Fibroblast of skin of left quadriceps (primary cell): ENCODE data around the gene RAMACL.
A peak's percentile ranks its signal among the peaks of the same experiment; 100 is the strongest.

Experiments used
- DNase-seq, 2 experiments: peaks; one replicate each; pipeline ENCODE4 v3.0.0-alpha.2; 2013; ENCODE audit warnings: low read depth in 2 of 2

RAMACL gene

DNA sequence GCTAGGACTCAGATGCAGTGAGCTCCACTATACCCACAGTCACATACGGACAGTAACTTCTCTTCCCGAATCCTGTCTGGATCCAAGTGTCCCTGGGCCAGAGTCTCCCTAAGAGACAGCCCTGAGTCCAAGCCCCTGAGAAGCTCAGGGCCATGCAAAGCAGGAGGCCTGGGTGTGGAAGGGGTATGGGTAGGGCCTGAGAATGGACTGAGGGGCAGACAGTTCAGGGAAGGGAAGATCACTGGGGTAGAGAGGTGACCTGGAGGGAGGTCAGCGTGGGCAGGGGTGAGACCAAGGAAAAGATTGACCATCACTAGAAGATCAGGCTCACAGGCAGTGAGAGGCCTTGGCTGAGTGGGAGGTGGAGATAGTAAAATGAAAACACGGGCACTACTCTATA is 31.8 kb upstream of the RAMACL start:
- no peak for DNase-seq

DNA sequence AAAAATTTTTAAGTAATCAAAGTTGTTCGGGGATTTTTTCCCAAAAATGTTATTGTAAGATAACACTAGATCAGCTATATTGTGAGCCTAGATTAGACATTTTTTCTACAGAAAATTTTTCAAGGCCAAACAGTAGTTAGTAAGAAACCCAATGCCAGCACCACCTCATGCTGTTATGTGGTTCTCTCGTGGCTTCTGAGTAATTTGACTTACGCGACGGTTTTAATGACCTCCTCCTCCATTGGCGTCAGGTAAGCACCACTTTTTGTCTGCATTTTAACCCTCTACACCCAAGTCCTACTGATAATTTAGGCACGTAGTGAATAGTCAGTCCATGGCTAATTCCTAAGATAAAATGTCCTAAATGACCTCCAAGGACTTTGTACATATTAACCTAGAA is 30.9 kb upstream of the RAMACL start:
- no peak for DNase-seq

GRCh38 chr6:166616261-166617238 is 30.1 kb upstream of the RAMACL start:
- no peak for DNase-seq

DNA sequence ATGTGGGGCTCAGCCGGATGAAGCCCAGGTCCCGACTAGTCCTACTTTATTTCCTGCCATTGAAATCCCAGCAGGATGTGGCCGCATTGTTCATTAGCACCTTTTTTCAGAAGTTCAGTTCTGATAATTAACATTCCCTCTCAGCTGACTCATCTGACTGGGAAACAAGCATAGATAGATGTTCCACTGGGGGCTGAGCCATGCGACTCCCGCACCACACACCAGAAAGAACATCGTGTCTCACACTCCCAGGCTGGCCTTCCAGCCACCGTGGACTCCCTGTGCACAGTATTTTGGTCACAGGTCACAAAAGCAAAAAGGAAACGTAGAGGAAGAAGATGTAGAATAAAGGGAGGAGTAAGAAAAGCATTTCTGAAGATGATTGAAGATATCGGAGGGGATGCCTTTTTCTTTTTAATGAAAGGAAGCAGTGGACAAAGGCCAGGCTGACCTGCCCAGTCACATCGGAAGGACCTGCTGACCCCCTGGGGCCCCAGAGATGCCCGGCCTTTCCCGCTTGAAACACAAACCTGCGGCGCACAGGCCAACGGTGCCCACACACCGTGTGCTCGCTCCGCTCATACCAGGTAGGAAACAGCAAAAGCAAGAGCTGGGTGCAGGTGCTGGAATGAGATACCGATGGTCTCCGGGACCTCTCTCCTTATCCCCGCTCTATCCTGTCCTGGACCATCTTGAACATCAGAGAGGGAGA is 28.7 kb upstream of the RAMACL start:
- no peak for DNase-seq

DNA sequence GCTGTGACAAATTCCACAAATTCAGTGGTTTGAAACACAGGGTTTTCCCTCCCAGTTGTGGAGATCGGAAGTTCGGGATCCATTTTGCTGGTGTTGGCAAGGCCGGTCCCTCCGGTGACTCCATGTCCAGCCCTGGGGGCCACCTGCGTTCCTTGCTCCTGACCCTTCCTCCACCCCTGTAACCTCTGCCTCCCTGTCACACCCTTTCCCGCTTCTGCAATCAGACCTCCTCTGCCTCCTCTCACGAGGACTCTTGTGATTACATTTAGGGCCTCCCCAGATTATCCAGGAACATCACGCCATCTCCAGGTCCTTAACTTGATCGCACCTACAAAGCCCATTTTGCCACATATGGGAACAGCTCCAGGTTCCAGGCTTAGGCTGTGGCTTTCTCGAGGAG is 28.1 kb upstream of the RAMACL start:
- DNase-seq, result no peak

DNA sequence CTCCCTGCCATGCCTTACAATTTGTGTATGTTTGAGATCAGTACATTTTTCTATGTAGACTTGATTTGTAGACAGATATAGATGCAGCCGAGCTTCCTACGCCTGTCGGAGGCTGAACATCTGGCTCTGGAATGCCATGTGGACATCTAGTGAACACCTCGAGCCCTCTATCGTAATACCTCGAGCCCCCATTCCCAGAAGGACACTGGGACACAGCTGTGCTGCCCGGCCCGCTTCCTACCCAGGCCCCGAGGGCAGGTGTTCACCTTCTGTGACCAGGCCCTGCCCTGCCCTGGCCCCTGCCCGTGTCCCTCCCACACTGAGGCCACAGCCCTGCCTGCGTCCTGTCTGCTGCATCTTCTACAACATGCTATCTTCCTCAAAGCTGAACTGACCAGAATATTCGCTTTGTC is 27.7 kb upstream of the RAMACL start:
- no peak for DNase-seq

- DNase-seq, result no peak
Measured at GRCh38 chr6:166613027-166613426, 26.5 kb upstream of the RAMACL start.

DNA sequence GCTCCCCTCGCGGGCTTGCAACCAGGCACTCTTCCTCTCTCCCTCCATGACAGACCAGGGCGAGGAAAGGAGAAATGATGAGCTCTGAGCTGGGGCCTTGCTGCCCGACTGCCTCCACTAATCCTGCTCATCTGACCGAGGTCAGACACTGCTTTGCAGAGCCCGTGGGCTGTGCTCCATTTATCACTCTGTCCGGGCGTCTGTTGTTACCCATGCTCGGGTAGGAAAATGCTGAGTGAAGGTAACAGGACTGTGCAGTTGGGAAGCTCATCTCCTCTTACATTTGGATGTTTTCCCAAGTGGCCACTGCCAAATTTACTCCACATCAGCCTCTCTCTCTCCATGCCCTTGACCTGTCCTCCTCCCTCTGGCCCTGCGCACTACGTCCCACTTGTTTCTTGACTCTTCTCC is 26.0 kb upstream of the RAMACL start:
- DNase-seq, result no peak

DNA sequence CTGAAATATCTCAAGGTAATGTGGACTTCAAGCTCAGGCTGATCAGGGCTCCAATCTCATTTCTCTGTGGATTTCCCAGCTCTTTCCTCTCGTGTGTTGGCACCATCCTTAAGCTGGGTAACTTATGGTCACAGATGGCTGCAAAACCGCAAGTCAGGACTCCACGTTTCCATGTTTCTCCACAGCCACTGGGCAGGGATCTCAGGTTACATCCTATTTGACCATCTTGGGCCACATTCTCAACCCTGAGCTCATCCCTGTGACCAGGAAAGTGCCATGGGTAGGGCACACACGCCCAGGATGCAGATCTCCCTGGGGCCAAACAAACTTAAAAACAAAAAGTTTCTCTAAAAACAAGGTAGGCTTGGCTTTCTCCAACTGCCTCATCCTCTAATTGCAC is 25.2 kb upstream of the RAMACL start:
- no peak for DNase-seq

GRCh38 chr6:166610069-166610468 is 23.6 kb upstream of the RAMACL start:
- DNase-seq, result no peak

GRCh38 chr6:166608774-166609173 is 22.3 kb upstream of the RAMACL start:
- DNase-seq, result no peak

DNA sequence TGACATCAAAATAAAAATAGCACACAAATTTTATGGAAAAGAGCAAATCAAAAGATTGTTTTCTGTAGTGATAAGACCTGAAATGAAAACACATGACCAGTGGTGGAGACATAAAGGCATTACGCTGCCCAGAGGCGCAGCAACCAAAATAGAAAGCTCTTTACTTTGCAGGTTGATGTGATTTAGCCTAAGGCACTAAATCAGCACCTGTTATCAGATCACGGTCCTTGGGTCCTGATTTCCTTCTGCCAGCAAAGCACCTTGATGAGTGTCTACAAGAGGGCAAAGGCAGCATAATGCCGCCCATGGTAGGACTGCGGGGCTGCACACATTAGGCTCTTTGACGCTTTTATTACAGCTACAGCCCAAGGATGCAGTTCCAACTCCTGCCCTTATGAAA is 19.3 kb upstream of the RAMACL start:
- no peak for DNase-seq

- DNase-seq, result no peak
Measured at GRCh38 chr6:166604911-166605310, 18.4 kb upstream of the RAMACL start.

DNA sequence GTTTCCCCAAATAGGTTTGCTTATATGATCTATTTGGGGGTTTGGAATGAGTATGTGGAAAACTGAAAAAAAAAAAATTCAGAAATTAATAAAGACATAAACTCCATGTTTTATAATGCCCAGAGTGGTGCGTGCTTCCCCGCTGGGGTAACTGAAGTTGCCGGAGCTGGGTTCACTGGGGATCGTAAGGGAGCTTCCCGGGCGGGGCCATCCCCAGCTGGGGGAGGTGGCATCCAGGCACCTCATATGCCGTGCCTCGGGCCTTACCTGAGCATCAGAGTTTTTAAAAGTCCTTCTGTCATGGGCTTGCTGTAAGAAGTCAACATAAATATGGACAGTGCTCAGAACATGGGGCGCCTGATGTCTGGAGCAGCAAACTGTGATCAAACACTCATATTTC is 17.9 kb upstream of the RAMACL start:
- no peak for DNase-seq

- DNase-seq, result no peak
Measured at GRCh38 chr6:166603043-166603690, 16.7 kb upstream of the RAMACL start.

DNA sequence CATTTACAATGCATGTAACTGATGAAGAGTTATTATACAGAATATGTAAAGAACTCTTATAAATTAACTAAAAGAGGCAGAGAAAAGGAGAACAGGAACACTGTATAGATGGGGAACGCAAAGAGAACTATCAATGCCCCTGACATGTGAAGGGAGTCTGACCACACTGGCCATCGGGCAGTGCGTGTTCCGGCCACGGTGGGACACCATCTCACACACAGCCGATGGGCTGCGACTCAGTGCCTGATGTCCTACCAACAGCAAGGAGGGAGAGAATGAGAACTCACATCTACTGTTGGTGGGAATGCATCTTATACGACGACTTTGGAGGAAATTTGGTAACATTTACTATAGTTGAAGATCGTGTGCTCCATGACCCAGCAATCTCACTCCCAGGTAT is 15.5 kb upstream of the RAMACL start:
- no peak for DNase-seq

DNA sequence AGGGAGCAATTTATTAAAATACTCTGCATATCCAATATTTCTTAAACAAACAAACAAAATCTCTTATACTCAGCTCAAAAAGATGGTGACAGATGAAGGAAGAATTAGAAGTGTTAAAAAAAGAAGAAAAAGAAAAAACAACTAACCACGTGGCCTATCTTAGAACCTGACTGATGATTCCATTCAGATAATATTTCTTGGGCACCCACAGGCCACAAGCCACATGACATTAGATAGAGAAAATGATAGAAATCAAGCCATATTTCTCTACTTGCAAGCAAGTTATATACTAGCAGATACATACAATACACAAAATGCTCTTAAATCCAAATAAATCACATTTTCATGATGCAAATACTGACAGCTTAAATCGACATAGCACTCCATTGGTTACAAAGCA is 14.5 kb upstream of the RAMACL start:
- no peak for DNase-seq

GRCh38 chr6:166599205-166599604 is 12.7 kb upstream of the RAMACL start:
- no peak for DNase-seq

GRCh38 chr6:166598441-166599138 is 12.1 kb upstream of the RAMACL start:
- peak; percentile 61 to 65 for DNase-seq

DNA sequence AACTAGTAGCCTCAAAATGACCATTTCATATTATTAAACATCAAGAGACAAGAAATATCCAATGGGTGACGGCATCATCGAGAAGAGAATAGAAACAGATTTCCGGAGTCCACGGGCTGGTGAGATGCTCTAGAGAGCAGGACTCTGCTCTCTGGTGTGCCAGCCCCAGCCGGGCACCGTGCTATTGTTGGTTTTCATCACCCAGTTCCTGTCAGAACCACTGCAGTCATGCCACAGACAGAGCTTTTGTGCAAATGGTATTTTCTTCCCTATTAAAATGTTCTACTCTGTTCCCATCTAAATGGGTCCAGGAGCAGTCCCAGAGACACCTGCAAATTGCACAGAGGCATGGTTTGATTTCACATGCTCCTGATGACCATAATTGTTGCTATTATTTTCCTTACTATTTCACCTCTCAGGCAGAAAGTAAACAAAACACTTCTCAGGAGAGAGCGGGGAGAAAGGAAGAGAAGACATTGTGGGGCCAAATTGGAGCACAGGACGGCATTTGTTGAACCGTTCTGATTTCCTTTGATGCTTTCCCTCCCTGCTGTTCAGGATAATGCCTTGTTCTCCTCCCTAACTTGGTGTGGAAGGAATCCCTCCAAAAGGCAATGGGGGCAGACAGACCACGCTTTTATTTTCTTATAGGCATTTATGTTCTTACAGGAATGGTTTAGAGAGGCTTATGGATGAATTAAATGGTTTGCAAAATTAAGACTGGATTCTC is 11.4 kb upstream of the RAMACL start:
- DNase-seq, result no peak
